HUES6 (cell line): ENCODE measurements around the gene SPATS2.

Experiments used
- H3K27ac ChIP-seq: 2 replicates; pipeline ENCODE4 v1.7.0; 2013; ENCODE audit warnings: low read depth, mild to moderate bottlenecking, low read length, inconsistent platforms
- H3K27me3 ChIP-seq: 2 replicates; pipeline ENCODE4 v1.6.1; 2013; ENCODE audit warnings: low read length; ENCODE audit not compliant: control insufficient read depth, insufficient read depth
- H3K36me3 ChIP-seq: 2 replicates; pipeline ENCODE4 v1.6.1; 2013; ENCODE audit warnings: low read length; ENCODE audit not compliant: control insufficient read depth, insufficient read depth
- H3K4me1 ChIP-seq: 2 replicates; pipeline ENCODE4 v1.6.1; 2013; ENCODE audit warnings: low read length; ENCODE audit not compliant: control insufficient read depth, insufficient read depth
- H3K4me3 ChIP-seq: 2 replicates; pipeline ENCODE4 v1.5.1; 2013; ENCODE audit warnings: low read depth, low read length
- H3K9ac ChIP-seq: one replicate; pipeline ENCODE4 v1.6.1; 2013; ENCODE audit warnings: mild to moderate bottlenecking, low read length
- H3K9me3 ChIP-seq: 2 replicates; pipeline ENCODE4 v1.6.1; 2013; ENCODE audit warnings: low read depth, low read length; ENCODE audit not compliant: control insufficient read depth, insufficient read depth

SPATS2 gene

GRCh38 chr12:49336645-49337584 lies 30.3 kb upstream of the SPATS2 start, which contains the start of gene C1QL4:
TSS of gene C1QL4 (minus strand) at chr12:49337188. CDS start at chr12:49336477, 711 bp downstream.
- Histone ChIP-seq H3K27me3 (peaks cover 100% of the 10 kb centered on the region), H3K9ac (no peak within 1 kb of the TSS), H3K27ac (no peak within 1 kb of the TSS), H3K36me3 (no peaks in the 10 kb centered on the region), H3K4me1 (peaks cover 40% of the 10 kb centered on the region), H3K9me3 (no peaks in the 10 kb centered on the region), H3K4me3 (peak within 1 kb of the TSS; percentile 65)

- Histone ChIP-seq H3K4me1 (peaks cover 45% of the 10 kb centered on the region), H3K27ac (no peak overlapping the region), H3K27me3 (peaks cover 98% of the 10 kb centered on the region), H3K9me3 (no peaks in the 10 kb centered on the region), H3K36me3 (no peaks in the 10 kb centered on the region), H3K9ac (no peak overlapping the region), H3K4me3 (no peak overlapping the region)
Measured at GRCh38 chr12:49338830-49339463, 28.3 kb upstream of the SPATS2 start.

- Histone ChIP-seq H3K36me3 (no peaks in the 10 kb centered on the region), H3K27ac (no peak overlapping the region), H3K9ac (no peak overlapping the region), H3K4me3 (no peak overlapping the region), H3K9me3 (no peaks in the 10 kb centered on the region), H3K4me1 (peaks cover 45% of the 10 kb centered on the region), H3K27me3 (peaks cover 98% of the 10 kb centered on the region)
Measured at GRCh38 chr12:49339464-49339861, 27.8 kb upstream of the SPATS2 start.

- H3K27ac ChIP-seq: no peak overlapping the region
- no peak overlapping the region for H3K4me3 ChIP-seq
- H3K9ac ChIP-seq: no peak overlapping the region
- H3K27me3 ChIP-seq: peaks cover 98% of the 10 kb centered on the region
- no peaks in the 10 kb centered on the region for H3K9me3 ChIP-seq
- H3K36me3 ChIP-seq: no peaks in the 10 kb centered on the region
- peaks cover 45% of the 10 kb centered on the region for H3K4me1 ChIP-seq
Measured at GRCh38 chr12:49340095-49340870, 27.0 kb upstream of the SPATS2 start.

GRCh38 chr12:49340971-49341776 lies 26.1 kb upstream of the SPATS2 start:
- H3K9ac ChIP-seq: no peak overlapping the region
- no peaks in the 10 kb centered on the region for H3K9me3 ChIP-seq
- H3K4me1 ChIP-seq: peaks cover 50% of the 10 kb centered on the region
- H3K36me3 ChIP-seq: no peaks in the 10 kb centered on the region
- H3K4me3 ChIP-seq: peak overlapping the region; percentile 78
- H3K27ac ChIP-seq: no peak overlapping the region
- H3K27me3 ChIP-seq: peaks cover 98% of the 10 kb centered on the region

- peak overlapping the region; percentile 78 for H3K4me3 ChIP-seq
- H3K27me3 ChIP-seq: peaks cover 98% of the 10 kb centered on the region
- no peaks in the 10 kb centered on the region for H3K9me3 ChIP-seq
- H3K4me1 ChIP-seq: peaks cover 50% of the 10 kb centered on the region
- H3K36me3 ChIP-seq: no peaks in the 10 kb centered on the region
- H3K9ac ChIP-seq: no peak overlapping the region
- H3K27ac ChIP-seq: no peak overlapping the region
Measured at GRCh38 chr12:49341777-49342065, 25.5 kb upstream of the SPATS2 start.

GRCh38 chr12:49342066-49342913 lies 25.0 kb upstream of the SPATS2 start:
- Histone ChIP-seq H3K9ac (no peak overlapping the region), H3K9me3 (no peaks in the 10 kb centered on the region), H3K4me3 (peak overlapping the region; percentile 78), H3K36me3 (no peaks in the 10 kb centered on the region), H3K27me3 (peaks cover 98% of the 10 kb centered on the region), H3K27ac (no peak overlapping the region), H3K4me1 (peaks cover 54% of the 10 kb centered on the region)

GRCh38 chr12:49342914-49343731 lies 24.1 kb upstream of the SPATS2 start:
- Histone ChIP-seq H3K9me3 (no peaks in the 10 kb centered on the region), H3K36me3 (no peaks in the 10 kb centered on the region), H3K27me3 (peaks cover 98% of the 10 kb centered on the region), H3K4me3 (peak overlapping the region; percentile 78), H3K27ac (no peak overlapping the region), H3K9ac (no peak overlapping the region), H3K4me1 (peaks cover 51% of the 10 kb centered on the region)

GRCh38 chr12:49344486-49345050 lies 22.7 kb upstream of the SPATS2 start:
- no peaks in the 10 kb centered on the region for H3K9me3 ChIP-seq
- H3K27ac ChIP-seq: no peak overlapping the region
- no peak overlapping the region for H3K9ac ChIP-seq
- H3K27me3 ChIP-seq: peaks cover 98% of the 10 kb centered on the region
- H3K36me3 ChIP-seq: no peaks in the 10 kb centered on the region
- H3K4me3 ChIP-seq: peak overlapping the region; percentile 63
- peaks cover 38% of the 10 kb centered on the region for H3K4me1 ChIP-seq
